ENCODE results near the gene PYHIN1. TPM values are rescaled to one million over a fixed set of nuclear protein-coding genes. Genes with fewer than 3 reads are reported as not detected.

The PYHIN1 gene
- total RNA-seq, 2 donors from 2014 or later, result not detected

DNA sequence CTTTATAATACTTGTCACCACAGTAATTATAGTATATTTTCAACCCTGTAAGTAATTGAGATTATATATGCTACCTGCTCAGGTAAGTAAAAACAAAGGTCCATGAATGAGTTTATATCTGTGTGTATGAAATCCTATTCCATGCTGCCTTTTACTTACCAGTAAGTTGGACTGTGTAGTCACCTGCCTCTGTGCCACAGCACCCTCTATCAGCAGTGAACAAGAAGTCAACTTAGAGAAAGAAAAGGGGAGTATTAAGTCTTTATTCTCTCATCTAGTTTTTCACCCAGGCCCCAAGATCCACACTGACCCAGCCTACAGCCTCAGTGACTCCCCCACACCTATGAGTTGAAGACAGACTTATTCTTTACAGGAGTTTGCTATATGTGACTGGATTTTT, 41.5 kb downstream of the PYHIN1 start:
- no peaks in the 10 kb centered on the region for H3K4me1 ChIP-seq (ENCODE audit: control insufficient read depth, insufficient read depth, low read length)
- peak; percentile 49 for DNase-seq

GRCh38 chr1:158976219-158976618, 44.9 kb downstream of the PYHIN1 start:
- Mint-ChIP-seq H3K4me3 (no peak overlapping the region), H3K9me3 (peaks cover 15% of the 10 kb centered on the region), H3K27ac (no peak overlapping the region), H3K27me3 (ENCODE audit: insufficient read depth) (no peaks in the 10 kb centered on the region), H3K36me3 (ENCODE audit: low read depth) (no peaks in the 10 kb centered on the region), H3K4me1 (no peaks in the 10 kb centered on the region)
- TF ChIP-seq, protein P1, sequence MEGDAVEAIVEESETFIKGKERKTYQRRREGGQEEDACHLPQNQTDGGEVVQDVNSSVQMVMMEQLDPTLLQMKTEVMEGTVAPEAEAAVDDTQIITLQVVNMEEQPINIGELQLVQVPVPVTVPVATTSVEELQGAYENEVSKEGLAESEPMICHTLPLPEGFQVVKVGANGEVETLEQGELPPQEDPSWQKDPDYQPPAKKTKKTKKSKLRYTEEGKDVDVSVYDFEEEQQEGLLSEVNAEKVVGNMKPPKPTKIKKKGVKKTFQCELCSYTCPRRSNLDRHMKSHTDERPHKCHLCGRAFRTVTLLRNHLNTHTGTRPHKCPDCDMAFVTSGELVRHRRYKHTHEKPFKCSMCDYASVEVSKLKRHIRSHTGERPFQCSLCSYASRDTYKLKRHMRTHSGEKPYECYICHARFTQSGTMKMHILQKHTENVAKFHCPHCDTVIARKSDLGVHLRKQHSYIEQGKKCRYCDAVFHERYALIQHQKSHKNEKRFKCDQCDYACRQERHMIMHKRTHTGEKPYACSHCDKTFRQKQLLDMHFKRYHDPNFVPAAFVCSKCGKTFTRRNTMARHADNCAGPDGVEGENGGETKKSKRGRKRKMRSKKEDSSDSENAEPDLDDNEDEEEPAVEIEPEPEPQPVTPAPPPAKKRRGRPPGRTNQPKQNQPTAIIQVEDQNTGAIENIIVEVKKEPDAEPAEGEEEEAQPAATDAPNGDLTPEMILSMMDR (conservative IDR thresholded peaks at IDR 0.05), result no peak
- peaks cover 16% of the 10 kb centered on the region for H3K9me3 ChIP-seq (ENCODE audit: control insufficient read depth, low read length)
- no peak for DNase-seq
- WGBS, 2 experiments (ENCODE audit: insufficient coverage in 1 of 2, insufficient read length in 1 of 2), result 0 to 39% methylated on average over 1 to 4 of the region's 4 CpGs
- no peaks in the 10 kb centered on the region for H3K27me3 ChIP-seq (ENCODE audit: control insufficient read depth, insufficient read depth, low read length, poor library complexity, severe bottlenecking)
- H3K36me3 ChIP-seq (ENCODE audit: control insufficient read depth, insufficient read depth, low read length), result no peaks in the 10 kb centered on the region
- H3K4me1 ChIP-seq (ENCODE audit: control insufficient read depth, insufficient read depth, low read length), result no peaks in the 10 kb centered on the region
- H3K27ac ChIP-seq (ENCODE audit: low read depth, low read length), result peak overlapping the region; percentile 44
- no peak overlapping the region for H3K4me3 ChIP-seq (ENCODE audit: low read length)
- H3K9ac ChIP-seq (ENCODE audit: extremely low read depth, low read length, poor library complexity, severe bottlenecking), result no peak overlapping the region

More for the DNA sequence above, 41.5 kb downstream of the PYHIN1 start:
- Histone ChIP-seq H3K9me3 (ENCODE audit: control insufficient read depth, low read length) (no peaks in the 10 kb centered on the region), H3K4me3 (ENCODE audit: low read length) (no peak overlapping the region), H3K27ac (ENCODE audit: low read depth, low read length) (no peak overlapping the region), H3K27me3 (ENCODE audit: control insufficient read depth, insufficient read depth, low read length, poor library complexity, severe bottlenecking) (no peaks in the 10 kb centered on the region), H3K36me3 (ENCODE audit: control insufficient read depth, insufficient read depth, low read length) (no peaks in the 10 kb centered on the region), H3K9ac (ENCODE audit: extremely low read depth, low read length, poor library complexity, severe bottlenecking) (no peak overlapping the region)
- Mint-ChIP-seq H3K9me3 (no peaks in the 10 kb centered on the region), H3K4me1 (no peaks in the 10 kb centered on the region), H3K27ac (no peak overlapping the region), H3K4me3 (no peak overlapping the region), H3K36me3 (ENCODE audit: low read depth) (no peaks in the 10 kb centered on the region), H3K27me3 (ENCODE audit: insufficient read depth) (no peaks in the 10 kb centered on the region)
- TF ChIP-seq, protein P1 (conservative IDR thresholded peaks at IDR 0.05), result peak; percentile 60

GRCh38 chr1:158978730-158979129, 47.4 kb downstream of the PYHIN1 start:
- Histone ChIP-seq H3K27ac (ENCODE audit: low read depth, low read length) (no peak overlapping the region), H3K4me3 (ENCODE audit: low read length) (no peak overlapping the region), H3K4me1 (ENCODE audit: control insufficient read depth, insufficient read depth, low read length) (no peaks in the 10 kb centered on the region), H3K9me3 (ENCODE audit: control insufficient read depth, low read length) (peaks cover 21% of the 10 kb centered on the region), H3K36me3 (ENCODE audit: control insufficient read depth, insufficient read depth, low read length) (no peaks in the 10 kb centered on the region), H3K27me3 (ENCODE audit: control insufficient read depth, insufficient read depth, low read length, poor library complexity, severe bottlenecking) (no peaks in the 10 kb centered on the region), H3K9ac (ENCODE audit: extremely low read depth, low read length, poor library complexity, severe bottlenecking) (no peak overlapping the region)
- TF ChIP-seq, protein P1 (conservative IDR thresholded peaks at IDR 0.05), result no peak
- Mint-ChIP-seq H3K27ac (no peak overlapping the region), H3K4me1 (no peaks in the 10 kb centered on the region), H3K36me3 (ENCODE audit: low read depth) (no peaks in the 10 kb centered on the region), H3K27me3 (ENCODE audit: insufficient read depth) (no peaks in the 10 kb centered on the region), H3K4me3 (no peak overlapping the region), H3K9me3 (peaks cover 30% of the 10 kb centered on the region)
- DNase-seq, result no peak
- 48% methylated on average over 2 of the region's 2 CpGs; no CpG with 5 or more reads in 1 of the 2 experiments for WGBS, 2 experiments (ENCODE audit: insufficient coverage in 1 of 2, insufficient read length in 1 of 2)

Data from endodermal cell (in vitro differentiated cells).